A673 (cell line): ENCODE measurements around the gene WSCD2. TPM values are rescaled to one million over a fixed set of nuclear protein-coding genes. Genes with fewer than 3 reads are reported as not detected.

Experiments
- BruUV-seq: library from RNA; stranded (reverse); fragments of 400-500 nt; replicated peaks from 2 replicates; lab custom pipeline; 2021; lab: Mats Ljungman, UMichigan
- CTCF ChIA-PET: fragments of 300-600 bp; sonication (Branson Sonifier 250); formaldehyde crosslinking; loops from one replicate; lab custom pipeline; 2022; ENCODE audit warnings: antibody characterized with exemption; lab: Charles Lee
- POLR2A ChIA-PET: fragments of 300-600 bp; sonication (Branson Sonifier 250); formaldehyde crosslinking; loops from one replicate; lab custom pipeline; 2022; ENCODE audit warnings: antibody characterized with exemption; ENCODE audit not compliant: low non-redundant PET; lab: Charles Lee
- DNase-seq: peaks from one replicate; pipeline ENCODE4 v3.0.0-alpha.2; 2015; ENCODE audit warnings: low spot score
- H3K27ac ChIP-seq: fragments of 200-600 bp; sonication (generic); 2 replicates; pipeline ENCODE4 v1.5.1; 2016; ENCODE audit warnings: mixed run types, low read depth, mild to moderate bottlenecking, mixed read lengths, antibody characterized with exemption, low read length; ENCODE audit not compliant: poor library complexity, severe bottlenecking
- H3K27me3 ChIP-seq: fragments of 200-600 bp; sonication (generic); replicated peaks from 2 replicates; pipeline ENCODE4 v1.6.1; 2017; ENCODE audit warnings: mixed run types, low read depth, mild to moderate bottlenecking, mixed read lengths, antibody characterized with exemption, low read length; ENCODE audit not compliant: insufficient read depth, poor library complexity
- H3K36me3 ChIP-seq: fragments of 200-600 bp; sonication (generic); 2 replicates; pipeline ENCODE4 v1.6.1; 2016; ENCODE audit warnings: mixed run types, mild to moderate bottlenecking, mixed read lengths, antibody characterized with exemption, low read length; ENCODE audit not compliant: insufficient read depth, poor library complexity, severe bottlenecking
- H3K4me1 ChIP-seq: fragments of 200-600 bp; sonication (generic); 2 replicates; pipeline ENCODE4 v1.6.1; 2017; ENCODE audit warnings: mixed run types, mild to moderate bottlenecking, mixed read lengths, antibody characterized with exemption, low read length; ENCODE audit not compliant: insufficient read depth, poor library complexity, severe bottlenecking
- H3K4me3 ChIP-seq: fragments of 200-600 bp; sonication (generic); 2 replicates; pipeline ENCODE4 v1.5.1; 2016; ENCODE audit warnings: low read depth, mixed run types, mild to moderate bottlenecking, mixed read lengths, low read length; ENCODE audit not compliant: poor library complexity, severe bottlenecking
- H3K9me3 ChIP-seq: fragments of 200-600 bp; sonication (generic); 2 replicates; pipeline ENCODE4 v1.6.1; 2016; ENCODE audit warnings: mixed run types, low read depth, mild to moderate bottlenecking, mixed read lengths, antibody characterized with exemption, low read length; ENCODE audit not compliant: poor library complexity, severe bottlenecking
- CTCF ChIP-seq: fragments of 300-800, 200-600 bp; sonication (generic); conservative IDR thresholded peaks from 2 replicates; pipeline ENCODE4 v1.5.1; 2017; ENCODE audit warnings: low read depth, mild to moderate bottlenecking, antibody characterized with exemption, low read length, moderate library complexity, mixed read lengths
- EZH2 ChIP-seq: fragments of 200-600 bp; sonication (generic); IDR thresholded peaks from 2 replicates; pipeline ENCODE4 v1.6.1; 2017; ENCODE audit warnings: borderline replicate concordance, low read depth, mild to moderate bottlenecking, mixed read lengths, antibody characterized with exemption, low read length; ENCODE audit not compliant: poor library complexity, severe bottlenecking
- intact Hi-C: fragments of 100-400 bp; cut with micrococcal nuclease; formaldehyde crosslinking; loops from one replicate; pipeline ENCODE4 v1.10.0; 2022; ENCODE audit not compliant: unreplicated experiment
- total RNA-seq: library from RNA; stranded (reverse); gene quantifications from 2 replicates; pipeline ENCODE4 v1.2.3, GENCODE V29; 2021

WSCD2 gene
- total RNA-seq, 1 experiment from 2014 or later = not detected

DNA sequence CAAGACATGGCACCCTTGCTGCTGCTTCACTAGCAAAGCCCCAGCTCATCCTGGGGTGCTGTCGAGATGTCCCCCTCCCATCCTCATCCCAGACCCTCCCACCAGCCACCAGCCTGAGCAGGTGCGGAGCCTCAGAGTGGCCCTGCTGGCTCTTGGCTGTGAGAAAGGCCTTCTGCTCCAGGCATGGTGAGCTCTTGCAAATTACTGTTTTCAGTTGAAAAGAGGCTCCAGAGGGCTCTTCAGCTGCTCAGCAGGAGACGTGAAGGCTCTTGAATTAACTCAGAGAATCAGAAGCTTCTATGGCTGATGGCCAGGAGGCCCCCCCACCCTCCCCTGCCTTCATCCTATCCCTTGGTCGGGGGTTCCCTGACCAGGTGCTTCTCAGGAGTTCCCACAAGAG is 44.1 kb downstream of the WSCD2 start:
- Histone ChIP-seq H3K36me3 (no peaks in the 10 kb centered on the region), H3K4me3 (no peak overlapping the region), H3K4me1 (no peaks in the 10 kb centered on the region), H3K27ac (no peak overlapping the region), H3K27me3 (peaks cover 25% of the 10 kb centered on the region), H3K9me3 (no peaks in the 10 kb centered on the region)
- DNase-seq = no peak
- ChIA-PET CTCF (no interaction called here), POLR2A (no interaction called here)
- BruUV-seq = no TSS peak
- intact Hi-C loops = no loop called here
- TF ChIP-seq CTCF = no peak
- no peak for TF ChIP-seq EZH2

DNA sequence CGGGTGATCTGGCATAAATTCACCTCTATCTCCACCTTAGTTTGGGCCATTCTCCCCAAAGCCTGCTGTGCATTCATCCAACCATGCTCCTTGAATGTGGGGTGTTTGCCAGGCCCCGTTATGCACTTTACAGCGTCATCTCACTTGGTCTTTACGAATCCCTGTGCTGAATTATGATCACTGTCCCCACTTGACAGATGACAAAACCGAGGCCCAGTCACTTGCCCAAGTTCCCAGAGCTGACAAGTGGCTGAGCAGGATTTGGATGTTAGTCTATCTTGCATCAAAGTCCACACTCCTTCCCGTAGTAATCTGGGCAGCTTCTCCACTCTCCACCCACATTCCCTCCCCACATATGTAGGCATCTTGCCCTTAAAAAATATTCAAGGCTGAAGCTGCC is 44.8 kb downstream of the WSCD2 start:
- H3K27ac ChIP-seq = no peak overlapping the region
- H3K9me3 ChIP-seq = no peaks in the 10 kb centered on the region
- H3K4me1 ChIP-seq = no peaks in the 10 kb centered on the region
- CTCF ChIA-PET = interaction anchor here (0.6 kb wide), 1 partner anchor 166 kb away, joined by 3 read pairs; no protein-coding TSS in a partner anchor
- no peak overlapping the region for H3K4me3 ChIP-seq
- POLR2A ChIA-PET = no interaction called here
- no peak for DNase-seq
- TF ChIP-seq CTCF (no peak), EZH2 (no peak)
- intact Hi-C loops = no loop called here
- no TSS peak for BruUV-seq
- no peaks in the 10 kb centered on the region for H3K36me3 ChIP-seq
- peaks cover 18% of the 10 kb centered on the region for H3K27me3 ChIP-seq

DNA sequence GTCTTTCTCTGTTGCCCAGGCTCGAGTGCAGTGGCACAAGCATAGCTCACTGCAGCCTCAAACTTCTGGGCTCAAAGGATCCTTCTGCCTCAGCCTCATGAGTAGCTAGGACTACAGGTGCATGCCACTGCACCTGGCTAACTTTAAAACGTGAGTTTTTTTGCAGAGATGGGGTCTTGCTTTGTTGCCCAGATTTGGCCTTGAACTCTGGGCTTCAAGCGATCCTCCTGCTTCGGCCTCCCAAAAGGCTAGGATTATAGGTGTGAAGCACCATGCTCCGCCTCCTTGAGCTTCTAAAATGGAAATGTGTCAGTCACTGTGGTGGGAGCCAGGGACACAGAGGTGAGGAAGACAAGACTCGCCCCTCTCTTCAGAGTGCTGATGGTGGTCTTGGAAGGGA is 45.6 kb downstream of the WSCD2 start:
- Histone ChIP-seq H3K27ac (no peak overlapping the region), H3K4me3 (no peak overlapping the region), H3K4me1 (no peaks in the 10 kb centered on the region), H3K36me3 (no peaks in the 10 kb centered on the region), H3K9me3 (no peaks in the 10 kb centered on the region), H3K27me3 (peaks cover 15% of the 10 kb centered on the region)
- CTCF ChIA-PET = interaction anchor here (0.6 kb wide), 1 partner anchor 165 kb away, joined by 3 read pairs; no protein-coding TSS in a partner anchor
- POLR2A ChIA-PET = interaction anchor here (0.6 kb wide), 1 partner anchor 371 kb away, joined by 6 read pairs; no protein-coding TSS in a partner anchor
- TF ChIP-seq EZH2 (no peak), CTCF (no peak)
- intact Hi-C loops = no loop called here
- BruUV-seq = no TSS peak
- no peak for DNase-seq
